ENCODE measurements around the gene MFAP5. TPM values are rescaled to one million over a fixed set of nuclear protein-coding genes. Genes with fewer than 3 reads are reported as not detected.

MFAP5 gene, protein sequence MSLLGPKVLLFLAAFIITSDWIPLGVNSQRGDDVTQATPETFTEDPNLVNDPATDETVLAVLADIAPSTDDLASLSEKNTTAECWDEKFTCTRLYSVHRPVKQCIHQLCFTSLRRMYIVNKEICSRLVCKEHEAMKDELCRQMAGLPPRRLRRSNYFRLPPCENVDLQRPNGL
- total RNA-seq: 2.8 TPM
- long read RNA-seq: 0 reads

- no peaks in the 10 kb centered on the region for H3K36me3 ChIP-seq
- H3K4me3 ChIP-seq: no peak within 1 kb of the TSS
- TF ChIP-seq, protein P1, sequence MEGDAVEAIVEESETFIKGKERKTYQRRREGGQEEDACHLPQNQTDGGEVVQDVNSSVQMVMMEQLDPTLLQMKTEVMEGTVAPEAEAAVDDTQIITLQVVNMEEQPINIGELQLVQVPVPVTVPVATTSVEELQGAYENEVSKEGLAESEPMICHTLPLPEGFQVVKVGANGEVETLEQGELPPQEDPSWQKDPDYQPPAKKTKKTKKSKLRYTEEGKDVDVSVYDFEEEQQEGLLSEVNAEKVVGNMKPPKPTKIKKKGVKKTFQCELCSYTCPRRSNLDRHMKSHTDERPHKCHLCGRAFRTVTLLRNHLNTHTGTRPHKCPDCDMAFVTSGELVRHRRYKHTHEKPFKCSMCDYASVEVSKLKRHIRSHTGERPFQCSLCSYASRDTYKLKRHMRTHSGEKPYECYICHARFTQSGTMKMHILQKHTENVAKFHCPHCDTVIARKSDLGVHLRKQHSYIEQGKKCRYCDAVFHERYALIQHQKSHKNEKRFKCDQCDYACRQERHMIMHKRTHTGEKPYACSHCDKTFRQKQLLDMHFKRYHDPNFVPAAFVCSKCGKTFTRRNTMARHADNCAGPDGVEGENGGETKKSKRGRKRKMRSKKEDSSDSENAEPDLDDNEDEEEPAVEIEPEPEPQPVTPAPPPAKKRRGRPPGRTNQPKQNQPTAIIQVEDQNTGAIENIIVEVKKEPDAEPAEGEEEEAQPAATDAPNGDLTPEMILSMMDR (IDR thresholded peaks at IDR 0.05): no peak
- no peaks in the 10 kb centered on the region for H3K9me3 ChIP-seq
- H3K27me3 ChIP-seq: no peaks in the 10 kb centered on the region
- no peak within 1 kb of the TSS for H3K27ac ChIP-seq
- no peaks in the 10 kb centered on the region for H3K4me1 ChIP-seq
- ATAC-seq: peak; percentile 59
- DNase-seq: no peak
- intact Hi-C loops (cut with DNase I): no loop called here
Measured at GRCh38 chr12:8662593-8662992, at the start of gene MFAP5. Gene MFAP5 (minus strand): TSS chr12:8662826. CDS start chr12:8662104, 722 bp downstream.

- Histone ChIP-seq H3K9me3 (no peaks in the 10 kb centered on the region), H3K4me1 (peaks cover 13% of the 10 kb centered on the region), H3K27me3 (no peaks in the 10 kb centered on the region), H3K4me3 (peak overlapping the region; percentile 41), H3K27ac (peak overlapping the region; percentile 44), H3K36me3 (no peaks in the 10 kb centered on the region)
- ATAC-seq: peak; percentile 92
- intact Hi-C loops (cut with DNase I): no loop called here
- DNase-seq: no peak
- TF ChIP-seq, protein P1 (IDR thresholded peaks at IDR 0.05): no peak
Measured at GRCh38 chr12:8709124-8709830, 46.7 kb upstream of the MFAP5 start.

DNA sequence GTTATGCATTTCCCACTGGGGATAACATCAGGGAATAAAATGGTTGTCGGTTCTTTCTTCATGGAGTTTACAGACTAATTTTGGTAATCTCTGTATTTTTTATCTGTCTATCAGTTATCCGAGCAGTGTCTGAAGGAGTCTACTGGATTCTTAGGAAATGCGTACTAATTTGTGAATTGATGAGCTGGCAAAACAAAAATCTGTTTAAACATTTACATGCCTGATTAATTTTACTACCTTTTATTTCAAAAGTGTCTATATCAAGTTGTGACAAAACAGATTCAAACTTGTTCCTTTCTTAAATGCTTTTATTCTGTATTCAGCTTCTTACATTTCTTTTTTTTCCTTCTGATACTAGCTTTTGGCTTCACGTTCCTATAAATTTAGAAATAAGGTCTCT lies 39.5 kb upstream of the MFAP5 start:
- Histone ChIP-seq H3K9me3 (no peaks in the 10 kb centered on the region), H3K27me3 (no peaks in the 10 kb centered on the region), H3K4me1 (peaks cover 19% of the 10 kb centered on the region), H3K36me3 (no peaks in the 10 kb centered on the region), H3K27ac (no peak overlapping the region), H3K4me3 (no peak overlapping the region)
- intact Hi-C loops (cut with DNase I): no loop called here
- DNase-seq (no peak), ATAC-seq (no peak)
- TF ChIP-seq, protein P1 (IDR thresholded peaks at IDR 0.05): no peak

DNA sequence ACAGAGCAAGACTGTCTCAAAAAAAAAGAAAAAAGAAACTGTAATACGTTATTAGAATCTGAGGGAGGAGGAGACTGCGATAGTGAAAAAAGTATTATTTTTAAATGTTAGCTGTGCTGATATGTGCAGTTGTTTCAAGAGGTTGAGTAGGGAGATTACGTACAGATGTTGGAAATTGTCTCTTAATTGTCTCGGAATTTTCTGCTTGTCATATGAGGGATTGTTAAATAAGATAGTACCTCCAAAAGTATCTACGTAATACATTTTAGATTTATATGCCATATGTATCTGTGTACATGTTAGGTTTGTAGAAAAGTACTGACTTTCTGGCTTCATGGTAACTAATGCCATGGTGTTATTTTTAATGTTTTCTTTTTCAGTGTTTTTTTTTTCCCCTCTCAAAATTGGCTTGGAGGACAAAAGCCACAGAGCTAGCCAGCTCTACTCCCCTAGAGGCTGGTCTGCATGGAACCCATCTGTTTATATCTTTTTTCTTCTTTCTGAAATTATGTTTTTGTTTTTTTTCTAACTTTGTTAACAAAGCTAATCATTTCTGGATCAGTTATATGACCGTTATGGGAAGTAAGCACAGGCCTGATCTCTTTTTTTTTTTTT lies 38.5 kb upstream of the MFAP5 start:
- peaks cover 25% of the 10 kb centered on the region for H3K4me1 ChIP-seq

GRCh38 chr12:8699714-8700113 lies 37.1 kb upstream of the MFAP5 start:
- intact Hi-C loops (cut with DNase I): no loop called here
- ATAC-seq (no peak), DNase-seq (no peak)
- Histone ChIP-seq H3K27me3 (no peaks in the 10 kb centered on the region), H3K4me1 (peaks cover 25% of the 10 kb centered on the region), H3K9me3 (no peaks in the 10 kb centered on the region), H3K4me3 (no peak overlapping the region), H3K27ac (no peak overlapping the region), H3K36me3 (no peaks in the 10 kb centered on the region)
- TF ChIP-seq, protein P1 (IDR thresholded peaks at IDR 0.05): no peak

More for the DNA sequence above, 38.5 kb upstream of the MFAP5 start:
- intact Hi-C loops (cut with DNase I): no loop called here
- ATAC-seq: no peak
- Histone ChIP-seq H3K4me3 (no peak overlapping the region), H3K27ac (no peak overlapping the region), H3K36me3 (no peaks in the 10 kb centered on the region), H3K27me3 (no peaks in the 10 kb centered on the region), H3K9me3 (no peaks in the 10 kb centered on the region)
- TF ChIP-seq, protein P1 (IDR thresholded peaks at IDR 0.05): no peak
- no peak for DNase-seq

All from upper lobe of right lung (tissue), 1 donor.